Fibroblast of skin of left quadriceps (primary cell): ENCODE data around the gene LGALS3BP.
"Not testable (repeated sequence)": the region's sequence is repeated elsewhere in the genome, so short reads cannot be mapped to it uniquely, and the experiment has no call there.

Experiments
- DNase-seq, 2 experiments: peaks; one replicate each; pipeline ENCODE4 v3.0.0-alpha.2; 2013; ENCODE audit warnings: low read depth in 2 of 2

LGALS3BP gene

GRCh38 chr17:78979780-78980623 is at the start of gene LGALS3BP:
Gene LGALS3BP, minus strand, starts transcription at chr17:78979923. Its CDS starts 2,732 bp downstream, at chr17:78977191.
- DNase-seq = peak in 1 of 2 experiments; percentile 47

- DNase-seq = no peak
Measured at GRCh38 chr17:79028496-79029326, 49.0 kb upstream of the LGALS3BP start.

GRCh38 chr17:79027925-79028491 is 48.3 kb upstream of the LGALS3BP start:
- no peak for DNase-seq

GRCh38 chr17:79027274-79027924 is 47.7 kb upstream of the LGALS3BP start:
- DNase-seq = no peak

- peak in 1 of 2 experiments; percentile 52 for DNase-seq
Measured at GRCh38 chr17:79026376-79027273, 46.9 kb upstream of the LGALS3BP start.

GRCh38 chr17:79024901-79025737 is 45.4 kb upstream of the LGALS3BP start:
- no peak for DNase-seq

- DNase-seq = no peak
Measured at GRCh38 chr17:79023886-79024771, 44.4 kb upstream of the LGALS3BP start, which contains the start of gene C1QTNF1. Gene C1QTNF1, plus strand, starts transcription at chr17:79024169. Its CDS starts 19,800 bp downstream, at chr17:79043969.

- no peak for DNase-seq
Measured at GRCh38 chr17:79023180-79023705, 43.5 kb upstream of the LGALS3BP start.

- DNase-seq = no peak
Measured at GRCh38 chr17:79022507-79022991, 42.8 kb upstream of the LGALS3BP start.

- not testable (repeated sequence) for DNase-seq
Measured at GRCh38 chr17:79021929-79022328, 42.2 kb upstream of the LGALS3BP start.

- DNase-seq = no peak
Measured at GRCh38 chr17:79020631-79021301, 41.0 kb upstream of the LGALS3BP start.

- DNase-seq = peak in 1 of 2 experiments; percentile 44
Measured at GRCh38 chr17:79019632-79020584, 40.2 kb upstream of the LGALS3BP start.

GRCh38 chr17:79019261-79019631 is 39.5 kb upstream of the LGALS3BP start:
- no peak for DNase-seq

- no peak for DNase-seq
Measured at GRCh38 chr17:79018370-79018695, 38.6 kb upstream of the LGALS3BP start.

GRCh38 chr17:79017546-79018369 is 38.0 kb upstream of the LGALS3BP start:
- DNase-seq = no peak
